ENCODE results near the gene TGFBR3L.

DNA sequence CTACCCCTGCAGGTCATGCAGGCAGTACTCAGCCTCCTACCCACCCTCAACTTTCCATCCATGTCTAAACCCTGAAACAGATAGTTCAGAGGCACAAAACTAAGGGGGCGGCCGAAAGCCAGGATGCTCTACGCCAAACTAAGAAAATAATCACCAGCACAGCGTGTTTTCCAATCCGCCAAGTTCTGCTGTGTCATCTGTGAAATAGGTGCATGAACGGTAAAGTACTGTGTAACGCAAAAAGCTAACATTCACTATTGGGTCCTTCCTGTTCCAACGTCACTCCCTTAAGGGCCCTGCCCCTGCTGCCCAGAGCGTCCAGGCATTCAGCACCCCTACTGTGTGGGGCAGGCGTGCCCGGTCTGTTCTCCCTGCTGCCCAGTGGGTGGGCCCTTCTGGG is 41.1 kb downstream of the TGFBR3L start:
- TF ChIP-seq, protein P1, sequence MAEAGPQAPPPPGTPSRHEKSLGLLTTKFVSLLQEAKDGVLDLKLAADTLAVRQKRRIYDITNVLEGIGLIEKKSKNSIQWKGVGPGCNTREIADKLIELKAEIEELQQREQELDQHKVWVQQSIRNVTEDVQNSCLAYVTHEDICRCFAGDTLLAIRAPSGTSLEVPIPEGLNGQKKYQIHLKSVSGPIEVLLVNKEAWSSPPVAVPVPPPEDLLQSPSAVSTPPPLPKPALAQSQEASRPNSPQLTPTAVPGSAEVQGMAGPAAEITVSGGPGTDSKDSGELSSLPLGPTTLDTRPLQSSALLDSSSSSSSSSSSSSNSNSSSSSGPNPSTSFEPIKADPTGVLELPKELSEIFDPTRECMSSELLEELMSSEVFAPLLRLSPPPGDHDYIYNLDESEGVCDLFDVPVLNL (IDR thresholded peaks at IDR 0.05; ENCODE audit: low read depth, low read length), result no peak
- no peak for TF ChIP-seq CHD2 (IDR thresholded peaks at IDR 0.05; ENCODE audit: borderline replicate concordance, low read depth, low read length)
- no peak for TF ChIP-seq NFIC (IDR thresholded peaks at IDR 0.05; ENCODE audit: low read depth, low read length)

Data from GM12878 (cell line).